K562 (cell line): Measurements from ENCODE around the gene HJV. TPM values are rescaled to one million over a fixed set of nuclear protein-coding genes. Genes with fewer than 3 reads are reported as not detected.
A peak's percentile ranks its signal among the peaks of the same experiment; 100 is the strongest.

Experiments used
- CCAR2 ChIP-seq: fragments of 200-400 bp; formaldehyde crosslinking; IDR thresholded peaks from 2 replicates; pipeline ENCODE4 v1.6.1; 2017; ENCODE audit warnings: mild to moderate bottlenecking, low read depth, low read length
- CSDE1 ChIP-seq, 2 experiments: fragments of 450-650 bp; IDR thresholded peaks; 2 replicates each; pipeline ENCODE4 v1.6.1; 2016; ENCODE audit warnings: mild to moderate bottlenecking in 1 of 2
- E2F3 ChIP-seq: fragments of 250-450 bp; sonication (Bioruptor Pico); IDR thresholded peaks from 2 replicates; pipeline ENCODE4 v1.4.0; 2020; ENCODE audit warnings: mild to moderate bottlenecking
- ERF ChIP-seq: fragments of 450-650 bp; formaldehyde crosslinking; IDR thresholded peaks from 2 replicates; pipeline ENCODE4 v1.4.0; 2020; ENCODE audit warnings: mild to moderate bottlenecking, mixed read lengths
- FOS ChIP-seq: IDR thresholded peaks from 3 replicates; pipeline ENCODE4 v1.6.1; 2011; ENCODE audit not compliant: insufficient read length; ENCODE audit errors: extremely low read depth
- HSF4 ChIP-seq: fragments of 250-450 bp; sonication (Bioruptor Pico); IDR thresholded peaks from 2 replicates; pipeline ENCODE4 v2.1.2; 2022; ENCODE audit warnings: mild to moderate bottlenecking, moderate library complexity, borderline replicate concordance
- JUNB ChIP-seq: fragments of 450-650 bp; formaldehyde crosslinking; conservative IDR thresholded peaks from 2 replicates; pipeline ENCODE4 v1.4.0; 2020; ENCODE audit warnings: mild to moderate bottlenecking
- JUND ChIP-seq, 2 experiments: IDR thresholded peaks; 2 replicates in 1 of 2; 3 replicates in 1 of 2; pipeline ENCODE4 v1.6.1; 2011; ENCODE audit warnings: borderline replicate concordance in 2 of 2, low read depth in 2 of 2, low read length in 2 of 2, improper control_type of control experiment in 1 of 2, missing biosample characterization in 1 of 2, missing genetic modification characterization in 1 of 2, missing genetic modification reagents in 1 of 2
- MAFF ChIP-seq: IDR thresholded peaks from 2 replicates; pipeline ENCODE4 v1.6.1; 2012; ENCODE audit warnings: low read length, improper control_type of control experiment
- NFRKB ChIP-seq: fragments of 450-650 bp; IDR thresholded peaks from 2 replicates; pipeline ENCODE4 v1.6.1; 2016; ENCODE audit warnings: low read depth
- PCBP1 ChIP-seq: fragments of 200-400 bp; formaldehyde crosslinking; IDR thresholded peaks from 2 replicates; pipeline ENCODE4 v1.6.1; 2018; ENCODE audit warnings: mild to moderate bottlenecking, low read depth, low read length; ENCODE audit not compliant: poor library complexity, severe bottlenecking
- POLR2G ChIP-seq: fragments of 200-400 bp; formaldehyde crosslinking; IDR thresholded peaks from 2 replicates; pipeline ENCODE4 v1.6.1; 2017; ENCODE audit warnings: low read depth, mild to moderate bottlenecking, antibody characterized with exemption, low read length, moderate library complexity
- SAP30 ChIP-seq: fragments of 200-600 bp; sonication (generic); IDR thresholded peaks from 2 replicates; pipeline ENCODE4 v1.6.1; 2012; ENCODE audit warnings: borderline replicate concordance, low read depth, mild to moderate bottlenecking, moderate library complexity, low read length, control low read depth, inconsistent platforms; ENCODE audit not compliant: insufficient read depth, poor library complexity, severe bottlenecking
- SMAD2 ChIP-seq: fragments of 150-350 bp; IDR thresholded peaks from 2 replicates; pipeline ENCODE4 v1.6.1; 2014; ENCODE audit warnings: low read depth, mild to moderate bottlenecking, low read length
- SNIP1 ChIP-seq: fragments of 450-650 bp; IDR thresholded peaks from 2 replicates; pipeline ENCODE4 v1.7.1; 2017; ENCODE audit warnings: low read depth, mild to moderate bottlenecking
- SRF ChIP-seq, 2 experiments: fragments of 250-450, 450-650 bp in 1 of 2; sonication (Bioruptor Pico) in 1 of 2; sonication (generic) in 1 of 2; formaldehyde crosslinking; IDR thresholded peaks; 2 replicates each; pipeline versions ENCODE4 v1.5.0 to v1.5.1; 2020 to 2022; ENCODE audit warnings: mild to moderate bottlenecking in 1 of 2, missing genetic modification reagents in 1 of 2
- ZBTB17 ChIP-seq: fragments of 450-650 bp; formaldehyde crosslinking; IDR thresholded peaks from 2 replicates; pipeline ENCODE4 v1.4.0; 2020; ENCODE audit warnings: mild to moderate bottlenecking
- ZC3H8 ChIP-seq: fragments of 450-650 bp; IDR thresholded peaks from 2 replicates; pipeline ENCODE4 v1.6.1; 2017
- ZNF175 ChIP-seq: fragments of 200-800 bp; sonication (Bioruptor generic); IDR thresholded peaks from 2 replicates; pipeline ENCODE4 v1.6.1; 2016; ENCODE audit warnings: low read depth, mild to moderate bottlenecking, missing genetic modification characterization, missing compliant biosample characterization
- ZNF444 ChIP-seq: fragments of 250-450 bp; sonication (Bioruptor Pico); IDR thresholded peaks from 2 replicates; pipeline ENCODE4 v1.4.0; 2020; ENCODE audit warnings: mild to moderate bottlenecking, moderate library complexity
- ZNF695 ChIP-seq: fragments of 450-650 bp; formaldehyde crosslinking; IDR thresholded peaks from 2 replicates; pipeline ENCODE4 v1.4.0; 2020; ENCODE audit warnings: mild to moderate bottlenecking, moderate library complexity
- polyA plus RNA-seq, 8 experiments: library from polyadenylated mRNA; depleted of rRNA in 4 of 8; stranded (reverse) in 5 of 8; unstranded in 3 of 8; fragments of >200 nt; fragmentation: Nextera tagmentation in 2 of 8; fragmentation: Illumina TruSeq in 1 of 8; extraction: Ambion mirVana in 2 of 8; extraction: Trizol in 1 of 8; gene quantifications; 2 replicates each; pipeline versions ENCODE4 v1.2.1 to v1.2.3, GENCODE V29; 2011 to 2014; ENCODE audit warnings: inconsistent platforms in 1 of 8, missing spikeins in 1 of 8
- total RNA-seq, 7 experiments: library from RNA; depleted of rRNA in 6 of 7; stranded (reverse); fragments of >200 nt in 6 of 7; fragmentation: Illumina TruSeq in 2 of 7; extraction: Trizol in 2 of 7; gene quantifications; 2 replicates each; pipeline versions ENCODE4 v1.2.1 to v1.2.3, GENCODE V29; 2011 to 2021; ENCODE audit warnings: low replicate concordance in 1 of 7
- TF ChIP-seq, protein P1 (sequence below): sonication (generic); formaldehyde crosslinking; IDR thresholded peaks from 2 replicates; pipeline ENCODE4 v1.8.0; 2022; ENCODE audit warnings: mild to moderate bottlenecking, missing genetic modification reagents, borderline replicate concordance
- TF ChIP-seq, protein P2 (sequence below): sonication (generic); formaldehyde crosslinking; IDR thresholded peaks from 2 replicates; pipeline ENCODE4 v1.8.1; 2023; ENCODE audit warnings: mild to moderate bottlenecking, missing genetic modification reagents, moderate library complexity
- TF ChIP-seq, protein P3 (sequence below): sonication (generic); formaldehyde crosslinking; IDR thresholded peaks from 2 replicates; pipeline ENCODE4 v1.4.0; 2020; ENCODE audit warnings: mild to moderate bottlenecking, missing genetic modification reagents

Gene HJV
- total and polyA plus RNA-seq, 9 of the 15 experiments (the other 6 are each of a cell fraction or from before 2014, with no cell fraction given): 1.0 to 6.6 (median 2.4) TPM

DNA sequence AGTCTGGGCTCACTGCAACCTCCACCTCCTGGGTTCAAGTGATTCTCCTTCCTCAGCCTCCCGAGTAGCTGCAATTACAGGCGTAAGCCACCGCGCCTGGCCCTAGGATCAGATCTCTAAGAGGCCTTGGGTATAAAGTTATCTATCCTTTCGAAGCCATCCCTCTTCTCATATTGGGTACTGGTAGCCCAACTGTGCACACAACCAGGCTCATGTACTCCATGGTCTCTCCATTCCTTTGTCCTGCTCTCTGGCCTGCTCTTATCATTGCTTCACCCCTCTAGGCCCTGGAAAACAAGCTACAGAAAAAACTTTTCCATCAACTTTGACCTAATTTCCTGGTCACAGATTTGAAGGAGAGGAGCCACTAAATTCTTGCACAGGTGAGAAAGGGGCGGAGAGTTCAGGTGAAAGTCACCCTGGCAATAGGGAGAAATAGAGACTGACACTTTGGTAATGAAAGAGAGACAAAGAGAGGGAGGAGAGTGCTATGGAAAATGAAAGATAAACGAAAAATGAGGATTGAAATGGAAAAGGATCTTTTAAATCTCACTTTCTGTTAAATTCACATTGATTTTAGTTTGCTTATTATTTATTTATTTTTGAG, 31.2 kb downstream of the HJV start (continued):
- TF ChIP-seq, protein P1, sequence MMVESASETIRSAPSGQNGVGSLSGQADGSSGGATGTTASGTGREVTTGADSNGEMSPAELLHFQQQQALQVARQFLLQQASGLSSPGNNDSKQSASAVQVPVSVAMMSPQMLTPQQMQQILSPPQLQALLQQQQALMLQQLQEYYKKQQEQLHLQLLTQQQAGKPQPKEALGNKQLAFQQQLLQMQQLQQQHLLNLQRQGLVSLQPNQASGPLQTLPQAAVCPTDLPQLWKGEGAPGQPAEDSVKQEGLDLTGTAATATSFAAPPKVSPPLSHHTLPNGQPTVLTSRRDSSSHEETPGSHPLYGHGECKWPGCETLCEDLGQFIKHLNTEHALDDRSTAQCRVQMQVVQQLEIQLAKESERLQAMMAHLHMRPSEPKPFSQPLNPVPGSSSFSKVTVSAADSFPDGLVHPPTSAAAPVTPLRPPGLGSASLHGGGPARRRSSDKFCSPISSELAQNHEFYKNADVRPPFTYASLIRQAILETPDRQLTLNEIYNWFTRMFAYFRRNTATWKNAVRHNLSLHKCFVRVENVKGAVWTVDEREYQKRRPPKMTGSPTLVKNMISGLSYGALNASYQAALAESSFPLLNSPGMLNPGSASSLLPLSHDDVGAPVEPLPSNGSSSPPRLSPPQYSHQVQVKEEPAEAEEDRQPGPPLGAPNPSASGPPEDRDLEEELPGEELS (CRISPR knock-in tag): 0 out of 2 replicates have a peak, but pooled peaks have one; percentile 18
- TF ChIP-seq ZNF695 (CRISPR knock-in tag): no peak
- no peak for TF ChIP-seq MAFF
- TF ChIP-seq ZC3H8: no peak
- TF ChIP-seq JUNB (CRISPR knock-in tag): no peak
- no peak for TF ChIP-seq JUND (IDR thresholded peaks at IDR 0.05; ENCODE audit: borderline replicate concordance, low read depth, low read length)
- TF ChIP-seq JUND (tag; IDR thresholded peaks at IDR 0.05; ENCODE audit: borderline replicate concordance, low read depth, low read length): no peak
- TF ChIP-seq CSDE1 (IDR thresholded peaks at IDR 0.05): no peak
- TF ChIP-seq CCAR2: no peak
- TF ChIP-seq, protein P2, sequence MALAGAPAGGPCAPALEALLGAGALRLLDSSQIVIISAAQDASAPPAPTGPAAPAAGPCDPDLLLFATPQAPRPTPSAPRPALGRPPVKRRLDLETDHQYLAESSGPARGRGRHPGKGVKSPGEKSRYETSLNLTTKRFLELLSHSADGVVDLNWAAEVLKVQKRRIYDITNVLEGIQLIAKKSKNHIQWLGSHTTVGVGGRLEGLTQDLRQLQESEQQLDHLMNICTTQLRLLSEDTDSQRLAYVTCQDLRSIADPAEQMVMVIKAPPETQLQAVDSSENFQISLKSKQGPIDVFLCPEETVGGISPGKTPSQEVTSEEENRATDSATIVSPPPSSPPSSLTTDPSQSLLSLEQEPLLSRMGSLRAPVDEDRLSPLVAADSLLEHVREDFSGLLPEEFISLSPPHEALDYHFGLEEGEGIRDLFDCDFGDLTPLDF (CRISPR knock-in tag): no peak
- TF ChIP-seq SAP30: no peak
- no peak for TF ChIP-seq ZNF175 (CRISPR knock-in tag)
- TF ChIP-seq NFRKB: no peak
- TF ChIP-seq FOS: no peak
- TF ChIP-seq E2F3: peak; percentile 41; the same call in 1 of the 2 replicates
- peak; percentile 68; the same call in 1 of the 2 replicates for TF ChIP-seq ZNF444 (CRISPR knock-in tag)
- TF ChIP-seq SRF (CRISPR knock-in tag; IDR thresholded peaks at IDR 0.05): no peak
- 0 out of 2 replicates have a peak, but pooled peaks have one; percentile 5 for TF ChIP-seq POLR2G
- TF ChIP-seq HSF4 (CRISPR knock-in tag): no peak
- TF ChIP-seq ERF: peak; percentile 97
- no peak for TF ChIP-seq SMAD2
- TF ChIP-seq SNIP1: no peak
- TF ChIP-seq ZBTB17: no peak
- TF ChIP-seq, protein P3, sequence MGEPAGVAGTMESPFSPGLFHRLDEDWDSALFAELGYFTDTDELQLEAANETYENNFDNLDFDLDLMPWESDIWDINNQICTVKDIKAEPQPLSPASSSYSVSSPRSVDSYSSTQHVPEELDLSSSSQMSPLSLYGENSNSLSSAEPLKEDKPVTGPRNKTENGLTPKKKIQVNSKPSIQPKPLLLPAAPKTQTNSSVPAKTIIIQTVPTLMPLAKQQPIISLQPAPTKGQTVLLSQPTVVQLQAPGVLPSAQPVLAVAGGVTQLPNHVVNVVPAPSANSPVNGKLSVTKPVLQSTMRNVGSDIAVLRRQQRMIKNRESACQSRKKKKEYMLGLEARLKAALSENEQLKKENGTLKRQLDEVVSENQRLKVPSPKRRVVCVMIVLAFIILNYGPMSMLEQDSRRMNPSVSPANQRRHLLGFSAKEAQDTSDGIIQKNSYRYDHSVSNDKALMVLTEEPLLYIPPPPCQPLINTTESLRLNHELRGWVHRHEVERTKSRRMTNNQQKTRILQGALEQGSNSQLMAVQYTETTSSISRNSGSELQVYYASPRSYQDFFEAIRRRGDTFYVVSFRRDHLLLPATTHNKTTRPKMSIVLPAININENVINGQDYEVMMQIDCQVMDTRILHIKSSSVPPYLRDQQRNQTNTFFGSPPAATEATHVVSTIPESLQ: no peak
- TF ChIP-seq PCBP1: no peak
